GM12891 (cell line): ENCODE measurements around the gene S100A7.

Source experiments
- POLR2A ChIP-seq: IDR thresholded peaks from 2 replicates; pipeline ENCODE4 v1.6.1; 2011; ENCODE audit warnings: low read depth, low read length, control low read depth
- POU2F2 ChIP-seq: IDR thresholded peaks from 2 replicates; pipeline ENCODE4 v1.6.1; 2011; ENCODE audit warnings: low read depth, mild to moderate bottlenecking, control low read depth, low read length, moderate library complexity
- TAF1 ChIP-seq: IDR thresholded peaks from 2 replicates; pipeline ENCODE4 v1.6.1; 2011; ENCODE audit warnings: low read depth, low read length, control low read depth

DNA sequence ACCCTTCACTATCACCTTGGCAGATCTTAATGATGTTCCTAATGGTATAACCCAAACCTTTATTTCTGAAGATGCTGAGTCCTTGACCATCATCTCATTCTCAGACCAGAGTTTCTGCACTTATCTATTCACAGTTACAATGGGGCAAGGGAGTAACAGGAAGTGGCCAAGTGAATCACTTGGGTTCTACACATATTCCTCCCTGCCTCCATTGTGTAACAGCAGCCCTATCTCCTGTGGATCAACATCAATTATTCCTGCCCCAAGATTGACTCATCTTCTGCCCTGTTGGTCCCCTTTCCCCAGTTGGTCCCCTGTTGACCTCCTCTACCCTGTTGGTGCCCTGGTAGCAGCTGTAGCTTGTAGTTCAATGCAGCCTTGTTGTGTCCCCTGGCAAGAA, 10.3 kb upstream of the S100A7 start:
- TF ChIP-seq POLR2A (no peak), TAF1 (no peak), POU2F2 (no peak)
